Stimulated activated CD4-positive, alpha-beta T cell treated with anti-CD3 and anti-CD28 coated beads, Interleukin-2, amount 100 ng/mL, for 24 hours (primary cell): Measurements from ENCODE around the gene TRIM26.
"Not testable (repeated sequence)": the region's sequence is repeated elsewhere in the genome, so short reads cannot be mapped to it uniquely, and the experiment has no call there.

Experiments
- DNase-seq, 2 donors: peaks; one replicate each; pipeline ENCODE4 v3.0.0-alpha.2; 2020

The TRIM26 gene

GRCh38 chr6:30169658-30170614 lies 43.3 kb downstream of the TRIM26 start:
- no peak for DNase-seq

GRCh38 chr6:30168741-30169140 lies 44.5 kb downstream of the TRIM26 start:
- DNase-seq, result no peak

- peak in 1 of 2 donors; percentile 17 for DNase-seq
Measured at GRCh38 chr6:30167101-30167500, 46.1 kb downstream of the TRIM26 start.

GRCh38 chr6:30165238-30165637 lies 48.0 kb downstream of the TRIM26 start:
- DNase-seq, result not testable (repeated sequence)

- DNase-seq, result no peak
Measured at GRCh38 chr6:30164714-30165113, 48.5 kb downstream of the TRIM26 start.

- no peak for DNase-seq
Measured at GRCh38 chr6:30163918-30164654, 49.1 kb downstream of the TRIM26 start.

GRCh38 chr6:30163090-30163917 lies 49.9 kb downstream of the TRIM26 start, which contains the start of gene TRIM15:
Gene TRIM15, plus strand, starts transcription at chr6:30163546. Its CDS starts 139 bp downstream, at chr6:30163685.
- DNase-seq, result peak; percentile 68 to 74

GRCh38 chr6:30162265-30163089 lies 50.7 kb downstream of the TRIM26 start:
- DNase-seq, result no peak

GRCh38 chr6:30160785-30161531 lies 52.2 kb downstream of the TRIM26 start, which contains the start of gene TRIM10:
Gene TRIM10, minus strand, starts transcription at chr6:30161211. Its CDS starts 353 bp downstream, at chr6:30160858.
- no peak for DNase-seq

GRCh38 chr6:30160008-30160784 lies 53.0 kb downstream of the TRIM26 start:
- DNase-seq, result no peak

GRCh38 chr6:30158475-30159040 lies 54.6 kb downstream of the TRIM26 start:
- DNase-seq, result no peak

GRCh38 chr6:30157999-30158398 lies 55.2 kb downstream of the TRIM26 start:
- DNase-seq, result no peak

- DNase-seq, result no peak
Measured at GRCh38 chr6:30157581-30157980, 55.6 kb downstream of the TRIM26 start.

- DNase-seq, result no peak
Measured at GRCh38 chr6:30156774-30157173, 56.4 kb downstream of the TRIM26 start.

- DNase-seq, result no peak
Measured at GRCh38 chr6:30156262-30156599, 57.0 kb downstream of the TRIM26 start.

GRCh38 chr6:30155520-30156261 lies 57.5 kb downstream of the TRIM26 start:
- DNase-seq, result no peak

- no peak for DNase-seq
Measured at GRCh38 chr6:30154709-30155519, 58.3 kb downstream of the TRIM26 start.

- DNase-seq, result no peak
Measured at GRCh38 chr6:30154061-30154460, 59.1 kb downstream of the TRIM26 start.
